ENCODE data around the gene DSCAML1.

The DSCAML1 gene

GRCh38 chr11:117517097-117517496, 279.9 kb downstream of the DSCAML1 start:
- DNase-seq, result no peak

DNA sequence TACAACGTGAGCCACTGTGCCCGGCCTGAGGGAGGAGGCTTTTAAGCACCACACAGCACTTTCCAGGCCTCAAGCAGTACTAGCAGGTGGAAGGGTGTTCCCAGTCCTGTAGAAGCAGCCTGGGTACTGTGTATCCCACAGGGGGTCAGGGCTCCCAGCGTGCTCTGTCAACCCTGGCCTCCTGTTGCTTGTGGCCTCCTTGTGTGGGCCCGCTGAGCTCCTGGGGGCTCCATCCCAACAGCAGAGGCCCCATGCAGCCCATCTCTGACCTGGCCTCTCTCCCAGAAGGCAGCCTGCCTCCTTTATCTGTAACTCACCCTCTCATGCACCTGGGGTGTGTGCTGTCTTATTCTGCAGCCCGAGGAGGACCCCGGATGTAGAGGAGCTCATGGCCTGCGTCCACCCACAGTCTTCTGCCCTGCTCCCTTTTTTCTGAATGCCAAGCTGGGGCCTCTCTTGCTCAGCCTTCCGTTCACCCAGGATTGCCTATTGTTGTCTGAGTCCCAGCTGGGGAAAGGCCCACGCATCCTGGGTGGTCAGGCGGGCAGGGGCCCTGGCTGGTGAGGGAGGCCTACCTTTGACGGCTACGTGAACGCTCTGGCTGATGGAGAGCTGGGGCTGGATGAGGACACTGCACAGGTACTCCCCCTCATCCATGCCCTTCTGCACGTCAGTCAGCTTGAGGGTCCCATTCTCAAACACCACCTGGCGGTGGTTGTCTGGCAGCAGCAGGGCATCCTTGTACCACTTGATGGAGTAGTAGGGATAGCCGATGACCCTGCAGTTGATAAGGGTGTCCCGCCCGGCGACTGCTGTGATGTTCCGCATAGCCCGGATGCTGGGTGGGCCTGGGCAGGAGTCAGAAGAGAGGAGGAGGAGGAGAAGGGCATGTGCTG, 280.9 kb downstream of the DSCAML1 start:
- DNase-seq, result no peak

DNA sequence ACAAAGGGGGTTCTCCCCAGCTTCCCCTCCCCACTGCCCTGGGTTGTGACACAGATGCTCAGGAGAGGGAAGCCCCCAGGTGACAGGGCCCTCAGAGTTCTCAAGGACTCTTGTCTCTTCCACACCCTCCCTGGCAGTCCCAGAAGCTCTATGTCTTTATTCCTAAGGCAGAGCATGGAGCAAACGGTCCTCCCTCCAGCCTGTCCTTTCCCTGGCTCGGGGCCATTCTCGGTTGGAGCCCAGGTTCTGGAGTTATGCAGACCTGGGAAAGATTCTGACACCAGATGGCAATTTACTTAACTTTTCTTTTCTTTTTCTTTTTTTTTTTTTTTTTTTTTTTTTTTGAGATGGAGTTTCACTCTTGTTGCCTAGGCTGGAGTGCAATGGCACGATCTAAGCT, 282.8 kb downstream of the DSCAML1 start:
- DNase-seq, result no peak

GRCh38 chr11:117513666-117514065, 283.4 kb downstream of the DSCAML1 start:
- peak in 1 of 14 donors; percentile 18 for DNase-seq

GRCh38 chr11:117511931-117512539, 285.0 kb downstream of the DSCAML1 start:
- DNase-seq, result no peak

- peak in 1 of 14 donors; percentile 71 for DNase-seq
Measured at GRCh38 chr11:117511483-117511930, 285.5 kb downstream of the DSCAML1 start.

GRCh38 chr11:117510646-117511045, 286.4 kb downstream of the DSCAML1 start:
- no peak for DNase-seq

DNA sequence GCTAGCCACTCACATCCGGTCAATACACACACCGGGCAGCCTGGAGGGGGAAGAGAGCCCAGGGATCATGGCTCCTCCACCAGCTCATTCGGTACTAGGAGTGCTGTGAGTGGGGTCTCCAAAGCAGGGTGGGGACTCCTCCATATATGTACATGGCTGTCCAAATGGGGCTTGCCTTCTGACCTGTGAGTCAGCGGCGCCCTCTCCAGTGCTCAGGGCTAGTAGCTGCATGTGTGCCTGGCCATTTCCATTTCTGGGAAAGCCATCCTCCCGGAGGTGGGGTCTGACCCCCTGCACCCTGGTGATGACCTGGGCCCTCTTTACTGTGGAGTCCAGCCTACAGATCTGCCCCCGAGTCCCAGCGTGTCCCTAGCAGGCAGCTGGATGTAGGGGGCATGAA, 287.5 kb downstream of the DSCAML1 start:
- no peak for DNase-seq

- no peak for DNase-seq
Measured at GRCh38 chr11:117506971-117507370, 290.0 kb downstream of the DSCAML1 start.

DNA sequence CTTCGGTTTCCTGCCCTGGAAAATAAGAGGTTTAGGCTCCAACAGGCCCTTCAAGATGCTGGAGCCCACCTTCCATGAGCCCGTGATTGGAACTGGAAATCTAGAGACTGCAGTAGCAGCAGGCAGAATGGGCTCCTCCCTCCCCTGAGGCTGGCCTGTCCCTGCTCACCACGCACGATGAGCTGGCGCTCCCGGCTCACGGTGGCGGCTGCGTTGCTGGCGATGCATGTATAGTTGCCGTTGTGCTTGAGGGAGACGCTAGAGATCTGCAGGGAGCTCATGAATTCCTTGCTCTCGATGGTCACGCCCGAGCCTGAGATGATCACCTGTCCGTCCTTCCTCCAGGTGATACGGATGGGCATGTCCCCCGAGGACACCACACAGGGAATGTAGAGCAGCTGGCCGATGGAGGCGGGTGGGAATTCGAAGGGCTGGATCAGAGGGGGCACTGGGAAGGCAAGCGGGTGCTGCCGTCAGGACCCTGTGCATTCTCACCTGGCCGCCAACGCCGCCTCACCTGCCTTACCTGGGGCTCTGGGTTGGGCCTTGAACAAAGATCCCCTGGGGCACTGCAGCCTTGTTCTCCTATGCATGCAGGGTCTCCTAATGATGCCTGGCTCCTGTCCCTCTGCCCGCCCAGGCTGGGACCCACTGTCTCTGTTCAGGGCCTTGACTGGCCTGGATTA, 291.6 kb downstream of the DSCAML1 start:
- no peak for DNase-seq

- DNase-seq, result no peak
Measured at GRCh38 chr11:117502779-117503100, 294.3 kb downstream of the DSCAML1 start.

GRCh38 chr11:117502015-117502778, 294.8 kb downstream of the DSCAML1 start:
- DNase-seq, result no peak

GRCh38 chr11:117501237-117501898, 295.6 kb downstream of the DSCAML1 start:
- DNase-seq, result no peak

- no peak for DNase-seq
Measured at GRCh38 chr11:117498791-117499190, 298.2 kb downstream of the DSCAML1 start.

- peak in 9 of 14 donors; percentile 24 to 64 (median 49) for DNase-seq
Measured at GRCh38 chr11:117497206-117497951, 299.6 kb downstream of the DSCAML1 start.

GRCh38 chr11:117495357-117495756, 301.7 kb downstream of the DSCAML1 start:
- no peak for DNase-seq

- DNase-seq, result no peak
Measured at GRCh38 chr11:117492578-117493251, 304.3 kb downstream of the DSCAML1 start.

- DNase-seq, result no peak
Measured at GRCh38 chr11:117490911-117491310, 306.1 kb downstream of the DSCAML1 start.

GRCh38 chr11:117489999-117490679, 306.9 kb downstream of the DSCAML1 start:
- DNase-seq, result no peak

Data from C1 segment of cervical spinal cord (tissue), 14 donors.